HepG2 (cell line): ENCODE results near the gene CDK3. TPM values are rescaled to one million over a fixed set of nuclear protein-coding genes. Genes with fewer than 3 reads are reported as not detected.
A peak's percentile ranks its signal among the peaks of the same experiment; 100 is the strongest.

Experiments
- ATF5 ChIP-seq: sonication (generic); formaldehyde crosslinking; IDR thresholded peaks from 2 replicates; pipeline ENCODE4 v1.4.0; 2020; ENCODE audit warnings: mild to moderate bottlenecking, low read depth, missing genetic modification reagents
- ATM ChIP-seq: fragments of 450-650 bp; IDR thresholded peaks from 2 replicates; pipeline ENCODE4 v1.7.1; 2017; ENCODE audit warnings: mild to moderate bottlenecking, borderline replicate concordance
- CEBPZ ChIP-seq: IDR thresholded peaks from 2 replicates; pipeline ENCODE4 v1.6.1; 2012; ENCODE audit warnings: low read length, improper control_type of control experiment
- PHF8 ChIP-seq: sonication (generic); formaldehyde crosslinking; IDR thresholded peaks from 2 replicates; pipeline ENCODE4 v1.5.0; 2020; ENCODE audit warnings: missing genetic modification reagents
- RBM22 ChIP-seq: fragments of 200-400 bp; formaldehyde crosslinking; optimal IDR thresholded peaks from 2 replicates; pipeline ENCODE3; 2017; ENCODE audit warnings: mild to moderate bottlenecking, low read length, moderate library complexity
- TAF15 ChIP-seq: fragments of 200-400 bp; formaldehyde crosslinking; IDR thresholded peaks from one replicate; pipeline ENCODE4 v1.6.1; 2018; ENCODE audit warnings: mild to moderate bottlenecking, low read depth, low read length; ENCODE audit not compliant: poor library complexity, severe bottlenecking
- ZBED4 ChIP-seq: sonication (generic); formaldehyde crosslinking; IDR thresholded peaks from 2 replicates; pipeline ENCODE4 v1.4.0; 2020; ENCODE audit warnings: missing genetic modification reagents, borderline replicate concordance
- ZBTB37 ChIP-seq: sonication (generic); formaldehyde crosslinking; IDR thresholded peaks from 2 replicates; pipeline ENCODE4 v1.4.0; 2020; ENCODE audit warnings: mild to moderate bottlenecking, missing genetic modification reagents
- ZHX2 ChIP-seq, 2 experiments: sonication (generic) in 1 of 2; formaldehyde crosslinking in 1 of 2; IDR thresholded peaks; 2 replicates each; pipeline versions ENCODE4 v1.6.1 to v1.9.0; 2014 to 2022; ENCODE audit warnings: antibody characterized with exemption in 1 of 2, borderline replicate concordance in 1 of 2, inconsistent platforms in 1 of 2, low read depth in 1 of 2, missing genetic modification reagents in 1 of 2
- ZNF740 ChIP-seq: sonication (generic); formaldehyde crosslinking; IDR thresholded peaks from 2 replicates; pipeline ENCODE4 v1.4.0; 2020; ENCODE audit warnings: missing genetic modification reagents
- ZSCAN30 ChIP-seq: sonication (generic); formaldehyde crosslinking; IDR thresholded peaks from 2 replicates; pipeline ENCODE4 v1.5.0; 2020; ENCODE audit warnings: mild to moderate bottlenecking, missing genetic modification reagents
- polyA plus RNA-seq, 8 experiments: library from polyadenylated mRNA; depleted of rRNA in 3 of 8; stranded (reverse) in 7 of 8; unstranded in 1 of 8; fragments of >200 nt; fragmentation: Illumina TruSeq in 4 of 8; extraction: Trizol in 4 of 8; gene quantifications; 2 replicates each; pipeline versions ENCODE4 v1.2.1 to v1.2.3, GENCODE V29; 2011 to 2016; ENCODE audit warnings: low read depth in 4 of 8, missing spikeins in 1 of 8, mixed read lengths in 1 of 8; ENCODE audit not compliant: insufficient read depth in 1 of 8
- total RNA-seq, 5 experiments: library from RNA; depleted of rRNA; stranded (reverse); fragments of >200 nt; fragmentation: Illumina TruSeq; extraction: Trizol; gene quantifications; 2 replicates each; pipeline ENCODE4 v1.2.3, GENCODE V29; 2016; ENCODE audit warnings: low read depth in 1 of 5

Gene CDK3
- total and polyA plus RNA-seq, 2 of the 13 experiments (the other 11 are each of a cell fraction or from before 2014, with no cell fraction given): 5.8 to 11.4 TPM

GRCh38 chr17:76000016-76000754, 470 bp upstream of the CDK3 start (continued):
- TF ChIP-seq ATF5 (CRISPR knock-in tag) (no peak), TAF15 (no peak), ZSCAN30 (CRISPR knock-in tag) (no peak), RBM22 (no peak), CEBPZ (no peak), ZBED4 (no peak), ZBTB37 (no peak), PHF8 (CRISPR knock-in tag) (no peak), ATM (no peak), ZHX2 (IDR thresholded peaks at IDR 0.05; ENCODE audit: low read depth) (0 out of 2 replicates have a peak, but pooled peaks have one; percentile 14), ZHX2 (CRISPR knock-in tag; IDR thresholded peaks at IDR 0.05; ENCODE audit: borderline replicate concordance) (no peak), ZNF740 (CRISPR knock-in tag) (no peak; the same call in 1 of the 2 replicates)
